ENCODE measurements around the gene FER.
"Not testable (repeated sequence)": the region's sequence is repeated elsewhere in the genome, so short reads cannot be mapped to it uniquely, and the experiment has no call there.

Gene FER

GRCh38 chr5:109050321-109050720 is 302.6 kb downstream of the FER start:
- not testable (repeated sequence) for DNase-seq

- DNase-seq, result not testable (repeated sequence)
Observed at GRCh38 chr5:109052216-109052615, 304.5 kb downstream of the FER start.

GRCh38 chr5:109053995-109054417 is 306.3 kb downstream of the FER start:
- no peak for DNase-seq

GRCh38 chr5:109060378-109061025 is 312.8 kb downstream of the FER start:
- DNase-seq, result no peak

GRCh38 chr5:109062664-109063063 is 315.0 kb downstream of the FER start:
- no peak for DNase-seq

GRCh38 chr5:109063223-109063622 is 315.5 kb downstream of the FER start:
- DNase-seq, result no peak

GRCh38 chr5:109076741-109077140 is 329.0 kb downstream of the FER start:
- no peak for DNase-seq

- DNase-seq, result no peak
Observed at GRCh38 chr5:109078448-109078847, 330.8 kb downstream of the FER start.

- no peak for DNase-seq
Observed at GRCh38 chr5:109080481-109080880, 332.8 kb downstream of the FER start.

GRCh38 chr5:109080896-109081295 is 333.2 kb downstream of the FER start:
- no peak for DNase-seq

- no peak for DNase-seq
Observed at GRCh38 chr5:109083937-109084336, 336.2 kb downstream of the FER start.

- DNase-seq, result no peak
Observed at GRCh38 chr5:109089191-109089590, 341.5 kb downstream of the FER start.

- DNase-seq, result no peak
Observed at GRCh38 chr5:109099081-109099480, 351.4 kb downstream of the FER start.

- DNase-seq, result no peak
Observed at GRCh38 chr5:109100971-109101370, 353.3 kb downstream of the FER start.

- no peak for DNase-seq
Observed at GRCh38 chr5:109102096-109102690, 354.5 kb downstream of the FER start.

- DNase-seq, result peak; percentile 23
Observed at GRCh38 chr5:109105631-109106267, 358.1 kb downstream of the FER start.

GRCh38 chr5:109111680-109112079 is 364.0 kb downstream of the FER start:
- DNase-seq, result no peak

GRCh38 chr5:109113608-109114007 is 365.9 kb downstream of the FER start:
- no peak for DNase-seq

GRCh38 chr5:109121225-109121624 is 373.5 kb downstream of the FER start:
- no peak for DNase-seq

GRCh38 chr5:109125755-109126429 is 378.2 kb downstream of the FER start:
- DNase-seq, result no peak

GRCh38 chr5:109126481-109126880 is 378.8 kb downstream of the FER start:
- no peak for DNase-seq

- DNase-seq, result no peak
Observed at GRCh38 chr5:109136906-109137305, 389.2 kb downstream of the FER start.
